AG04449 (cell line): Measurements from ENCODE around the gene HTRA1.

ENCODE experiments used
- CTCF ChIA-PET: fragments of 350-600 bp; formaldehyde crosslinking; extraction: SDS; loops from one replicate; lab custom pipeline; 2021; ENCODE audit warnings: antibody characterized with exemption; lab: Yijun Ruan, JAX
- POLR2A ChIA-PET: fragments of 400-600, 350-600 bp; formaldehyde crosslinking; extraction: SDS; loops from one replicate; lab custom pipeline; 2020; ENCODE audit warnings: antibody characterized with exemption, inconsistent platforms; lab: Yijun Ruan, JAX
- DNase-seq: peaks from one replicate; pipeline ENCODE4 v3.0.0-alpha.2; 2010; ENCODE audit warnings: low read depth, low spot score
- H3K4me3 ChIP-seq: 2 replicates; pipeline ENCODE4 v1.5.1; 2011; ENCODE audit warnings: low read depth, mild to moderate bottlenecking, control low read depth, low read length
- TF ChIP-seq, protein P1 (sequence below): IDR thresholded peaks from one replicate; pipeline ENCODE4 v1.5.1; 2011; ENCODE audit warnings: mild to moderate bottlenecking, moderate library complexity, low read length, control low read depth, inconsistent platforms; ENCODE audit not compliant: insufficient read depth; ENCODE audit errors: missing control alignments

Gene HTRA1

DNA sequence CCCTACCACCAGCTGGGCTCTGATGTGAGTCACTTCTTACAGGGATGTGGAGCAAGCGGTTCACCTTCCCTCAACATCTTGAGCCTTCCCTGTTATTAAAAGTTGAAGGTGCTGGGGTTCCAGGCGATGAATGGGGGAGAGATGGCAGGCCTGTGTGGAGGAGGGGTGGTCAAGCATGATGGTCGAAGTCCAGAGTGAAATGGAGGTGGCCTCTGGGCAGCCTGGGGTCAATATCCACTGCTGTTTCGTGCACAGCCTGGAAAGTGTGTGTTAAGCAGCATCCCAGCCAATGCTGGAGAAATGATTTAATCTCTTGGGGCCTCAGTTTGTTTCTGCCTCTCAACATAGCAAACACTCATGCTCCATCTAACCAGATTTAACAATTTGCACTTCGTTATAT is 65.5 kb downstream of the HTRA1 start:
- ChIA-PET POLR2A (no interaction called here), CTCF (interaction anchor here (1.5 kb wide), 1 partner anchor 39 kb away, joined by 6 read pairs; no protein-coding TSS in a partner anchor)
- H3K4me3 ChIP-seq = no peak overlapping the region
- DNase-seq = no peak
- TF ChIP-seq, protein P1, sequence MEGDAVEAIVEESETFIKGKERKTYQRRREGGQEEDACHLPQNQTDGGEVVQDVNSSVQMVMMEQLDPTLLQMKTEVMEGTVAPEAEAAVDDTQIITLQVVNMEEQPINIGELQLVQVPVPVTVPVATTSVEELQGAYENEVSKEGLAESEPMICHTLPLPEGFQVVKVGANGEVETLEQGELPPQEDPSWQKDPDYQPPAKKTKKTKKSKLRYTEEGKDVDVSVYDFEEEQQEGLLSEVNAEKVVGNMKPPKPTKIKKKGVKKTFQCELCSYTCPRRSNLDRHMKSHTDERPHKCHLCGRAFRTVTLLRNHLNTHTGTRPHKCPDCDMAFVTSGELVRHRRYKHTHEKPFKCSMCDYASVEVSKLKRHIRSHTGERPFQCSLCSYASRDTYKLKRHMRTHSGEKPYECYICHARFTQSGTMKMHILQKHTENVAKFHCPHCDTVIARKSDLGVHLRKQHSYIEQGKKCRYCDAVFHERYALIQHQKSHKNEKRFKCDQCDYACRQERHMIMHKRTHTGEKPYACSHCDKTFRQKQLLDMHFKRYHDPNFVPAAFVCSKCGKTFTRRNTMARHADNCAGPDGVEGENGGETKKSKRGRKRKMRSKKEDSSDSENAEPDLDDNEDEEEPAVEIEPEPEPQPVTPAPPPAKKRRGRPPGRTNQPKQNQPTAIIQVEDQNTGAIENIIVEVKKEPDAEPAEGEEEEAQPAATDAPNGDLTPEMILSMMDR = no peak

DNA sequence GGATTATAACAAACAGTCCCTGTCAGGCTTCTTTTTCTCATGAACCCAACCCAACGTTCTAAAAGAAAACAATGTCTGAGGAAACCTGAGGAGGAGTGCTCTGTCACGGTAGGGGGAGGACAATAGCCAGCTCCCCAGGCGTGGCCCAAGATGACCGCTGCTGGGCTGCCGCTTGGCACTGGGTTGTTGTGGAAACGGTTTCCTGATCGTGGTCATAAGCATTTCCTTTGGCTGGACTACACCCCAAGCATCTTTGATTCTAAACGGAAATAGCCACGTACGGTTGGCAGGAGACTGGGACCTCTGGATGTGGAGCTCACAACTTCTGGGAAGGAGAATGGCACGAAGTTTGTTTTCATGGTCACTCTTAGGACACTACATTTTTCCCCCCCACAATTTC is 68.8 kb downstream of the HTRA1 start:
- DNase-seq = no peak
- POLR2A ChIA-PET = no interaction called here
- TF ChIP-seq, protein P1 = no peak
- CTCF ChIA-PET = interaction anchor here (0.6 kb wide), 1 partner anchor 35 kb away, joined by 3 read pairs; no protein-coding TSS in a partner anchor
- H3K4me3 ChIP-seq = no peak overlapping the region

DNA sequence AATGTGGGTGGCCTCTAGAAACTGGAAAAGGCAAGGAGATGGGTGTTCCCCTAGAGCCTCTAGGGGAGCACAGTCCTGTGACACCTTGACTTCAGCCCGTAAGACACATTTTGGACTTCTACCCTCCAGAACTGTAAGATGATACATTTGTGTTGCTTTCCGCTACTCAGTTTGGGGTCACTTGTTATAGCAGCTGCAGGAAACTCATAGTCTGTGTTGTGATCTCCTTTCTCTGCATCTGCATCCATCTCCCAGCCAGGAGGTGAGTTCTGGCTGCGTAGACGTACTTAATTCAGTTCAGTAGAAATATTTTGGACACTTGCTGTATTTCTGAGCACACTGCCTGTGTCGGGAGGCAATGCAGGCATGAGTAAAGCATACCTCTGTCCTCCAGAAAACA is 69.9 kb downstream of the HTRA1 start:
- CTCF ChIA-PET = no interaction called here
- POLR2A ChIA-PET = no interaction called here
- TF ChIP-seq, protein P1 = no peak
- no peak overlapping the region for H3K4me3 ChIP-seq
- DNase-seq = no peak

DNA sequence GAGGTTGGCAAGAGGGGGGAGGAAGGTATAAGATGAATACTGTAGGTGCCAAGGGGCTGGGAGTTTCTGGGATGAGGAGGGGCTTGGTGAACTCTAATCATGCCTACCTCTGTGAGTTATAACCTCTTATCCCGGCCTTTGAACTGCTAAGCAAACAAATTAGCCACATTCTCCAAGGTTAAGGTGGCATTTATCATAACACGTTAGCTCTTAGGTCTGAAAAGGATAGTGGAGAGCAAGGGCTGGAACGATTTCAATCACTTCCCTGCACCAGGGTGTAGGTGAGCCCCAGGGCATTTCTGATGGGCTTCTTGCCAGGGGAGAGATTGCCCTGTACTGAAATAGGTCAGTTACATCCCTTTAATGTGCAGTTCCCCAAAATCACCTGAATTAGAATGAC is 70.6 kb downstream of the HTRA1 start:
- H3K4me3 ChIP-seq = no peak overlapping the region
- no peak for DNase-seq
- TF ChIP-seq, protein P1 = no peak
- ChIA-PET POLR2A (no interaction called here), CTCF (interaction anchor here (1.2 kb wide), 1 partner anchor 33 kb away, joined by 4 read pairs; no protein-coding TSS in a partner anchor)

DNA sequence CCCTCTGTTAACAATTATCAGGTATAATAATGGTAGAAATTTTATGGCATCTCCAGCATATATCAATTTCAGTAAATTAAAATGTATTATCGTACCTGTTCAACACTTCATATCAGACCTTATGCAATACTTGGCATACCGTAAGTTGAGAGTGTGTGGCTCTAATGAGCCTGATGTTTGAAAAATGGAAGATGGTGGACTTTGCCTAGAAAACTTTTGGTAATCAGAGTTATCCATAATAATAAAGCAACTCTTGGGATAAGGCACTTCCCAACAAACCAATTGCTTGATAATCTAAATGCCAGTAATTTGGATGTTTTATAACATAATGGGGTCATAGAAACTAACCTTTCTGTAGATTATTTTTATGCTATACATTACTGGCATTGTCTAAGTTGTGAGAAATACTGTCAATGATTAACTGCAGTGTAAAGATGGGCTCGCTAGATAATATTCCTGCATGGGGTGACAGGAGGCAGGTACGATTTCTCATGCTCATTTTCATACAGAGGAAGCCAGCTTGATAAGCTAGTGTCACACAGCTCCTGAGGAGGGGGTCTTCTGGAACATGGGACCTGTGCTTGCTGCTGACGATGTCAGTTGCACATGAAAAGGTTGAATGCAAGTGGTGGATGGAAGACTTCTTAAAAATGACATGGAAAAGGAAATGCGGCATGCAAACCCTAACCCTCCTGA is 71.4 kb downstream of the HTRA1 start:
- H3K4me3 ChIP-seq = no peak overlapping the region
- ChIA-PET CTCF (interaction anchor here (1.1 to 1.2 kb wide), 2 partner anchors 33 to 190 kb away, joined by 3 to 4 read pairs; no protein-coding TSS in a partner anchor), POLR2A (no interaction called here)
- DNase-seq = no peak
- TF ChIP-seq, protein P1 = no peak

DNA sequence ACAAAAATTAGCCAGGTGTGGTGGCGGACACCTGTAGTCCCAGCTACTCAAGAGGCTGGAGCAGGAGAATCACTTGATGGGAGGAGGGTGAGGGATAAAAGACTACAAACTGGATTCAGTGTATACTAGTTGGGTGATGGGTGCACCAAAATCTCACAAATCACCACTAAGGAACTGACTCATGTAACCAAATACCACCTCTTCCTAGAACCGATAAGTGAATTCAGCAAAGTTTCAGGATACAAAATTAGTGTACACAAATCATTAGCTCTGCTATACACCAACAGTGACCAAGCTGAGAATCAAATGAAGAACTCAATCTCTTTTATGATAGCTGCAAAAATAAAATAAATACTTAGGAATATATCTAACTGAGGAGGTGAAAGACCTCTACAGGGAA is 76.2 kb downstream of the HTRA1 start:
- CTCF ChIA-PET = interaction anchor here (0.9 kb wide), 1 partner anchor 28 kb away, joined by 4 read pairs; no protein-coding TSS in a partner anchor
- TF ChIP-seq, protein P1 = no peak
- POLR2A ChIA-PET = no interaction called here
- no peak for DNase-seq
- H3K4me3 ChIP-seq = no peak overlapping the region
